PFSK-1 (cell line): Measurements from ENCODE around the gene SGIP1.

Source experiments
- FOXP2 ChIP-seq: optimal IDR thresholded peaks from 2 replicates; pipeline ENCODE3; 2011; ENCODE audit warnings: borderline replicate concordance, control low read depth, inconsistent platforms; ENCODE audit not compliant: insufficient read depth; ENCODE audit errors: extremely low read length, extremely low read depth
- POLR2AphosphoS5 ChIP-seq: IDR thresholded peaks from 2 replicates; pipeline ENCODE4 v1.6.1; 2012; ENCODE audit warnings: low read depth, mild to moderate bottlenecking, control low read depth, low read length, moderate library complexity
- SIN3A ChIP-seq: IDR thresholded peaks from 2 replicates; pipeline ENCODE4 v1.6.1; 2012; ENCODE audit warnings: mild to moderate bottlenecking, low read length, moderate library complexity, borderline replicate concordance; ENCODE audit not compliant: insufficient read depth
- TAF1 ChIP-seq: IDR thresholded peaks from 2 replicates; pipeline ENCODE4 v1.6.1; 2012; ENCODE audit warnings: low read length, control low read depth, borderline replicate concordance; ENCODE audit not compliant: insufficient read depth
- TF ChIP-seq, protein P1 (sequence below), 2 experiments: IDR thresholded peaks; 2 replicates each; pipeline versions ENCODE4 v1.6.1 to v1.8.0; 2011 to 2012; ENCODE audit warnings: low read depth in 2 of 2, low read length in 2 of 2, control low read depth in 1 of 2, inconsistent platforms in 1 of 2, mild to moderate bottlenecking in 1 of 2, moderate library complexity in 1 of 2; ENCODE audit not compliant: insufficient read depth in 1 of 2

Gene SGIP1

DNA sequence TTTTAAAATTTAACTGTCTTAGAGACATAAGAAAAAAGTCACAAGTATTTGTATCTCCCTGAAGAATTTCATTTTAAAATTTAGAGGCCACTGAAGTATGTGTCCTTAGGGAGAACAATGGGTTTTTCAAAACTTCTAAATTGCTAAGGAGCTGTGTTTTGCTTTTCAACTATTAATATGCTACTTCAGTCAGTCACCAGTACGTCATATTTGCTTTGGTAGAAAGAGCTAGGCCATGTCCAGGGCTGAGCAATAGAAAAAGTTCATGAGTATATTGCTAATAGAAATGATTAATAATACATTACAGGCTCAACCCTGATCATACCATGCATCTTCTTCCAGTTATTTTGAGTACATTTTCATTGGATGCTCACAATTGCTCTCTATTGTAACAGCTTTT lies 1.7 kb upstream of the SGIP1 start:
- no peak for TF ChIP-seq SIN3A
- no peak for TF ChIP-seq FOXP2
- TF ChIP-seq TAF1, result no peak
- TF ChIP-seq, protein P1, sequence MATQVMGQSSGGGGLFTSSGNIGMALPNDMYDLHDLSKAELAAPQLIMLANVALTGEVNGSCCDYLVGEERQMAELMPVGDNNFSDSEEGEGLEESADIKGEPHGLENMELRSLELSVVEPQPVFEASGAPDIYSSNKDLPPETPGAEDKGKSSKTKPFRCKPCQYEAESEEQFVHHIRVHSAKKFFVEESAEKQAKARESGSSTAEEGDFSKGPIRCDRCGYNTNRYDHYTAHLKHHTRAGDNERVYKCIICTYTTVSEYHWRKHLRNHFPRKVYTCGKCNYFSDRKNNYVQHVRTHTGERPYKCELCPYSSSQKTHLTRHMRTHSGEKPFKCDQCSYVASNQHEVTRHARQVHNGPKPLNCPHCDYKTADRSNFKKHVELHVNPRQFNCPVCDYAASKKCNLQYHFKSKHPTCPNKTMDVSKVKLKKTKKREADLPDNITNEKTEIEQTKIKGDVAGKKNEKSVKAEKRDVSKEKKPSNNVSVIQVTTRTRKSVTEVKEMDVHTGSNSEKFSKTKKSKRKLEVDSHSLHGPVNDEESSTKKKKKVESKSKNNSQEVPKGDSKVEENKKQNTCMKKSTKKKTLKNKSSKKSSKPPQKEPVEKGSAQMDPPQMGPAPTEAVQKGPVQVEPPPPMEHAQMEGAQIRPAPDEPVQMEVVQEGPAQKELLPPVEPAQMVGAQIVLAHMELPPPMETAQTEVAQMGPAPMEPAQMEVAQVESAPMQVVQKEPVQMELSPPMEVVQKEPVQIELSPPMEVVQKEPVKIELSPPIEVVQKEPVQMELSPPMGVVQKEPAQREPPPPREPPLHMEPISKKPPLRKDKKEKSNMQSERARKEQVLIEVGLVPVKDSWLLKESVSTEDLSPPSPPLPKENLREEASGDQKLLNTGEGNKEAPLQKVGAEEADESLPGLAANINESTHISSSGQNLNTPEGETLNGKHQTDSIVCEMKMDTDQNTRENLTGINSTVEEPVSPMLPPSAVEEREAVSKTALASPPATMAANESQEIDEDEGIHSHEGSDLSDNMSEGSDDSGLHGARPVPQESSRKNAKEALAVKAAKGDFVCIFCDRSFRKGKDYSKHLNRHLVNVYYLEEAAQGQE (IDR thresholded peaks at IDR 0.05; ENCODE audit: insufficient read depth in 1 of 2, low read depth in 2 of 2, low read length in 2 of 2), result no peak
- TF ChIP-seq POLR2AphosphoS5, result no peak

DNA sequence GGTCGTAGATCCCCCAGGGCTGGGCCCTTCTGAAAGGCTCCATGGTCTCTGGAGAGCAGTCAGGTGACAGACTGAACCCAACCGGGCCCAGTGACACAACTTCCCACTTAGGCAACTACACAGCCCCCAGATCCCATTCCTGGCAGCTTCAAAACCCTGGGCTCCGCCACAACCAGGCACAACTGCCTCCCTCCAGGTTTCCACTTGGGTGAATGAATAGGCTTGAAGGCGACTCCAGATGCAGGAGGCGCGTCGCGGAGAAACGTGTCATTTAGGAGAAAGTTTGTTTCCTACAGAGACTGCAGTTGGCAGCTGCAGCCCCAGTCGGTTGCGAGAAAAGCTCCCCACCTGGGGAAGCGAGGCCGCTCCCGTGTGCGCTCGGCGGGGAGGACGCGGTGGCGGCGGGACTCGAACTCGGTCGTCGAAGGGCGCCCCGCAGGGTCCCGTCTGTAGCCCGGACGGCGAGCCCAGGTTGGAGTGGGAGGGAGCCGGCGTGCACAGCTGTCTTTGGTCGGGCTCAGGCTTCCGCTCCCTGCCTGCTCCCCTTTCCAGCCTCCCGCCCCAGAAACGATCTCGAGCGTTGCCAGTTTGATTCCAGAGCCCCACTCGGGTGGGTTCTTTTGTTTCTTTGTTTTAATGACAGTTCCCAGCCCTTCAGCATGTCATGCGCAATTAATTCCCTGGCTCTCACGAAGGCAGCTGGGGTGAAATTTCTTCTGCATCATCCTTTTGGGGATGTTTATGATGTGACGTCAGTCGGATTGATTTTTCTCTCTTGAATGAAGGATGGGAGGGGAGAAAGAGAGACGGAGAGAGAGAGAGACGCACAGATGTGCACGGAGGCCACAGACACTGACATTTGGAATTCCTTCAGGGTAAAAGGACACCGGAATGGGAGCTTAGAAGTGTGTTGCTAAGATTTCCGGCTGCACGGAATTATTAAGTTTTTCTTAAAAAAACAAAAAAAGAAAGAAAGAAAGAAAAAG lies 862 bp upstream of the SGIP1 start:
- TF ChIP-seq SIN3A (no peak), FOXP2 (no peak), POLR2AphosphoS5 (no peak), TAF1 (no peak)
- TF ChIP-seq, protein P1 (IDR thresholded peaks at IDR 0.05; ENCODE audit: insufficient read depth in 1 of 2, low read depth in 2 of 2, low read length in 2 of 2), result no peak

DNA sequence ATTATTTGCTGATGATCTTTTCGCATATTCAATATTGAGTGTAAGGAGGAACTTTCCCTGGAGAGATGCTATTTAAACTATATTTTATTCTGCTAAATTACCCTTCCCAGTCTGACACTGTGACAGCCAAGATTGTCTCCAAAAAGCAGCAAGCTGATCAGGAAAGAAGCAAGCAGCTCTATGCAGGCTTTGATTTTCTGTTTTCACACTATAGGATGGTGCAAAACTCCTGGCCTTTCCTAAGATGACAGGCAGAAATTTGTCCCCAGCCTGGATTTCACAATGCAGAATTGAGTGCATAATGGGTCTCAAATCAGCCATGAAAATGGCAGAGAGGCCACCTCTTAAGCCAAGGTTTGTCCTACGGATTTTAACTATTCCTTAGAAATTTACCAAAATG lies 1.1 kb downstream of the SGIP1 start:
- TF ChIP-seq, protein P1 (IDR thresholded peaks at IDR 0.05; ENCODE audit: insufficient read depth in 1 of 2, low read depth in 2 of 2, low read length in 2 of 2), result no peak
- TF ChIP-seq SIN3A, result no peak

DNA sequence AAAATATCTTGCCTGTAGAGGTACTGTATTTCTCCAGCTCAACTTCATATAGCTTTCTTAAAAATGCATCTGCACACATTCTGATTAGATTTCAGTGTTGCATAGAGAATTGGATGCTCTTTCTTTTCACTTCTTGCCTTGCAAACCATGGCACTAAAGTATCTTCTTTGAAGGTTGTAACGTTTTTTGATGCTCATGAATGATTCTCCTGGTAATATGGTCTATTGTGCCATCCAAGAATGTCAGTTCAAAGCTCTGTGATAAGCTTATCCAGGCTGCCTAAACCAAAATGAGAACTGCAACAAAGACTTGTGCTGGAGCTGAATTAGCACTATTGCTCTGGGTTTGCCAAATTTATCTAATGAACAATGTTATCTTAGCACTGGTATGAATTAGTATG lies 1.9 kb downstream of the SGIP1 start:
- no peak for TF ChIP-seq SIN3A
- no peak for TF ChIP-seq FOXP2
- no peak for TF ChIP-seq TAF1
- TF ChIP-seq, protein P1 (IDR thresholded peaks at IDR 0.05; ENCODE audit: insufficient read depth in 1 of 2, low read depth in 2 of 2, low read length in 2 of 2), result no peak
- TF ChIP-seq POLR2AphosphoS5, result no peak

DNA sequence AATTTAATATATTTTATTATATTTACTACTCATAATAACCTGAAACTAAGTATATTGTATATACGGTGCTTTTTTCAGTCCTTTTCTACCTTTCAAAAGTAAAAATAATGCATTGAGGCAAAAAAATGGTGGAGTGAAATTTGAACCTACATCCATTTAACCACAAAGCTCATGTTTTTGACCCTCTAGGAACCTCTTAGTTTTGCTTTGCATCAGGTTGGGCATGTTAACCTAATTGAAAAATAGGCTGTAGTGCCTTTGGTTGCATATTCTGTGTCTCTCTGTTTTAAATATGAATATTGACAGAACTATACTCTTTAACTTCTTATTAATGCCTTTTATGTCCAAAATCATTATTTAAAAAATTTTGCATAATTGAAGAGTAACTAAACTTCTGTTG lies 3.8 kb downstream of the SGIP1 start:
- TF ChIP-seq FOXP2 (no peak), TAF1 (no peak), SIN3A (no peak), POLR2AphosphoS5 (no peak)
- TF ChIP-seq, protein P1 (IDR thresholded peaks at IDR 0.05; ENCODE audit: insufficient read depth in 1 of 2, low read depth in 2 of 2, low read length in 2 of 2), result no peak
